Measurements from ENCODE around the gene NKAPD1.
"Not testable (repeated sequence)": the region's sequence is repeated elsewhere in the genome, so short reads cannot be mapped to it uniquely, and the experiment has no call there.

Gene NKAPD1

DNA sequence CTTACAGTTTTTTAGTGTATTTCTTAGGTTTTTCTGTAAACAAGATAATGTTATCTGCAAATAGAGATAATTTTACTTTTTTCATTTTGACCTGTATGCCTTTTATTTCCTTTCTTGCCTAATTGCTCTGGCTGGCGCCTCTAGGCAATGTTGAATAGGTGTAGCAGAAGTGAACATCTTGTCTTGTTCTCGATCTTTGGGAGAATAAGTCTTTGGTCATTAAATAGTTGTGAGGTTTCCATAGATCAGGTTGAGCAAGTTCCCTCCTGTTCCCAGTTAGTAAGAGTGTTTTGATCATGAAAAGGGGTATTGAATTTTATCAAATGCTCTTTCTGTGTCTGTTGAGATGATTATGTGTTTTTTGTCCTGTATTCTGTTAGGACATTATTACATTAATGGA lies 24.3 kb upstream of the NKAPD1 start:
- H3K36me3 Mint-ChIP-seq, result peaks cover 44 to 66% of the 10 kb centered on the region in 2 donors
- H3K27me3 Mint-ChIP-seq, result no peaks in the 10 kb centered on the region
- no peak overlapping the region for H3K4me3 Mint-ChIP-seq
- peaks cover 26 to 55% of the 10 kb centered on the region in 2 donors for H3K4me1 Mint-ChIP-seq
- peaks cover 0 to 6% of the 10 kb centered on the region in 2 donors for H3K9me3 Mint-ChIP-seq
- no peak for ATAC-seq (replicated peaks)
- H3K27ac Mint-ChIP-seq, result no peak overlapping the region
- no peak for DNase-seq

DNA sequence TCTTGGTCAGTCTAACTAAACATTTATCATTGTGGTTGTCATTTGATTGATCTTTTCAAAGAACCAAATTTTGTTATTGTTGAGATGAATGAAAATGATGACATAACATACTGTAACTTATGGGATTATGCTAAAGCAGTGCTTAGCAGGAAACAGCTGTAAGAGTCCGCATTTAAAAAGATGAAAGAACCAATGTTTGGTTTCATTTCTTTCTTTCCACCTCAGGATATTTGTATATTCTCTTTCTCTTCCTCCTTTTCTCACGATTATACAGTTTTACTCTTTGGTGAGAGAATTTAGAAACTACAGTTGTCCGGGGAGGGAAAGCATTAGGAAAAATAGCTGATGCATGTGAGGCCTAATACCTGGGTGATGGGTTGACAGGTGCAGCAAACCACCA lies 23.4 kb upstream of the NKAPD1 start:
- peak; percentile 81 to 87 for ATAC-seq (replicated peaks)
- no peak for DNase-seq
- H3K27ac Mint-ChIP-seq, result peak overlapping the region; percentile 72
- H3K4me1 Mint-ChIP-seq, result peaks cover 26 to 55% of the 10 kb centered on the region in 2 donors
- H3K4me3 Mint-ChIP-seq, result peak overlapping the region in 1 of 2 donors; percentile 11
- no peaks in the 10 kb centered on the region for H3K27me3 Mint-ChIP-seq
- H3K9me3 Mint-ChIP-seq, result peaks cover 0 to 6% of the 10 kb centered on the region in 2 donors
- H3K36me3 Mint-ChIP-seq, result peaks cover 45 to 72% of the 10 kb centered on the region in 2 donors

DNA sequence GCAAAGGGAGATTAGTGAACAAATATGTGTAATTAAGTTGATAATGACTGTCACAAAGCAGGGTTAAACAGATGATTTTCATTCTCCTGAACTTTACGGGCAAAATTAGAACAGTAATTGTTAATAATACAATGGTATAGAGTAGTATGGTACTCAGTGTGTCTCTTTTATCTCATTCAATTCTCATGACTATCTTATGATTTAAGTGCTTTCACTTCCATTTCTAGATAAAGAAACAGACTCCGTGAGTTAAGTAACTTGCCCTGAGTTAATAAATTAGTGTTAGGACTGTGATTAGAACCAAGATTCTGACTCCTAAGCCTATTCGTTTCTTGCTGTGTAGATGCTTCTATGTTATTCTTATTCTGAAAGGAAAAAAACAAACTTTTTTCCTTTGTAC lies 22.3 kb upstream of the NKAPD1 start:
- H3K36me3 Mint-ChIP-seq, result peaks cover 43 to 71% of the 10 kb centered on the region in 2 donors
- peak overlapping the region; percentile 69 for H3K27ac Mint-ChIP-seq
- H3K9me3 Mint-ChIP-seq, result peaks cover 0 to 3% of the 10 kb centered on the region in 2 donors
- DNase-seq (no peak), ATAC-seq (replicated peaks) (no peak)
- H3K4me3 Mint-ChIP-seq, result no peak overlapping the region
- H3K4me1 Mint-ChIP-seq, result peaks cover 26 to 55% of the 10 kb centered on the region in 2 donors
- no peaks in the 10 kb centered on the region for H3K27me3 Mint-ChIP-seq

DNA sequence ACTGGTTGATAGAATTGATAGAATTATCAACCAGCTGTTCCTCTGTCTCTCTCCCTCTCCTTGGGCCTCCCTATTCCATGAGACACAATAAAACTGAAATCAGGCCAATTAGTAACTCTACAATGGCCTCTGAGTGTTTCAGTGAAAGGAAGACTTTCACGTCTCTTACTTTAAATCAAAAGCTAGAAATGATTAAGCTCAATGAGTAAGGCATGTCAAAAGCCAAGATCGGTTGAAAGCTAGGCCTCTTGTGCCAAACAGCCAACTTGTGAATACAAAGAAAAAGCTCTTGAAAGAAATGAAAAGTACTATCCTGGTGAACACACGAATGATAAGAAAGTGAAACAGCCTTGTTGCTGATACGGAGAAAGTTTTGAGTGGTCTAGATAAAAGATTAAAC lies 16.9 kb upstream of the NKAPD1 start:
- Mint-ChIP-seq H3K4me3 (no peak overlapping the region), H3K27ac (peak overlapping the region; percentile 17), H3K4me1 (peaks cover under 1 to 4% of the 10 kb centered on the region in 2 donors), H3K27me3 (no peaks in the 10 kb centered on the region), H3K9me3 (no peaks in the 10 kb centered on the region), H3K36me3 (peaks cover 32 to 57% of the 10 kb centered on the region in 2 donors)
- DNase-seq (no peak), ATAC-seq (replicated peaks) (no peak)

DNA sequence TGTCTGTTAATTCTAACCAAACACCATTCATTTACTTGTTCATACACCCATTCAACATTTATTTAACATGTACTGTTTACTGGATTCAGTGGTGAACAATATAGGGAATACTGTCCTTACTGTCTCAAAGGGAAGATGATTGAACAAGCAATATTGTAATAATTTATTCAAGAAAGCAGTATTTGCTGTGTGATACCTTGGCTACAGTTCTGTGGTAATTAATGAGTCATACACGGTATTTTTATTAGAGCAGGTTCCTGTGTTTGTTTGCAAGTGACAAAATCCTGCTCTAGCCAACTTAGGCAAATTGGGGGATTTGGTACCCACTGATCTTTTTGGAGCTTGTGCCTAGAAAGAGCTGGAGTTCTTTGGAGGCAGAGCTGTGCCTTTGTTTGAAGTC lies 16.0 kb upstream of the NKAPD1 start:
- no peak for DNase-seq
- peaks cover 32 to 53% of the 10 kb centered on the region in 2 donors for H3K36me3 Mint-ChIP-seq
- no peak overlapping the region for H3K4me3 Mint-ChIP-seq
- H3K27me3 Mint-ChIP-seq, result no peaks in the 10 kb centered on the region
- no peaks in the 10 kb centered on the region for H3K4me1 Mint-ChIP-seq
- H3K9me3 Mint-ChIP-seq, result no peaks in the 10 kb centered on the region
- ATAC-seq (replicated peaks), result no peak
- H3K27ac Mint-ChIP-seq, result no peak overlapping the region

DNA sequence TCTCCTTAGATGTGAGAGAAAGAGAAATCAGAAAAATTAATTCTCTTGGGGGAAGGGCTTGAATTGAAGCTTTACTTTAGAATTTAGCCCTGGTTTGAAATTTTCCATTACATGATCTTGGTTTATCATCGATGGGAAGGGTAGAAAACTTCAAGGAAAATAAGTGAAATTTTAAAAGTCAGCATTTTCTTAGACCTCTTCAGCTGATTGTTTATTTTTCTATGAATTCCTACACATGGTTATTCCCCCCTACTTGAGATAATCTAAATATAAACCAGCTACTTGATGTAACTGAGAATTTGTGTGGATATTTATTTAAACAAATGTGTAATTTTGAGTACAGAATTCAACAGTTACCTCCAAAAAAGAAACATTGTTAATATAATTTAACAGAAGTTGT lies 11.2 kb upstream of the NKAPD1 start:
- Mint-ChIP-seq H3K36me3 (peaks cover 23 to 35% of the 10 kb centered on the region in 2 donors), H3K4me3 (no peak overlapping the region), H3K9me3 (no peaks in the 10 kb centered on the region), H3K4me1 (no peaks in the 10 kb centered on the region), H3K27me3 (peaks cover 0 to under 1% of the 10 kb centered on the region in 2 donors), H3K27ac (no peak overlapping the region)
- no peak for ATAC-seq (replicated peaks)
- no peak for DNase-seq

DNA sequence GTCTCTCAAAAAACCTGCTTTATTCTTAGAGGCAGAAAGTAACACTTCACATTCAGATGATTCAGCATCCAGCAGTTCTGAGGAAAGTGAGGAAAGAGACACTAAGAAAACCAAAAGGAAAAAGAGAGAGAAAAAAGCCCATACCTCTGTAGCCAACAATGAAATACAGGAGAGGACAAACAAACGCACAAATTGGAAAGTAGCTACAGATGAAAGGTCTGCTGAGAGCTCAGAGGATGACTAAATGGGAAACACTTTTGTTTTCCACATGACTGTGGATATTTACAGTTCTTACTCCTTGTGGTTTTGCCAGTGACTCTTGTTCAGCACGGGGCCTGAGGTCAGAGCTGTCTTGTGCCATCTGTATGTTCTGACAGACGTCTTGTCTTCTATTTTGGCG lies 8.6 kb downstream of the NKAPD1 start:
- no peak overlapping the region for H3K27ac Mint-ChIP-seq
- peaks cover 19 to 36% of the 10 kb centered on the region in 2 donors for H3K4me1 Mint-ChIP-seq

DNA sequence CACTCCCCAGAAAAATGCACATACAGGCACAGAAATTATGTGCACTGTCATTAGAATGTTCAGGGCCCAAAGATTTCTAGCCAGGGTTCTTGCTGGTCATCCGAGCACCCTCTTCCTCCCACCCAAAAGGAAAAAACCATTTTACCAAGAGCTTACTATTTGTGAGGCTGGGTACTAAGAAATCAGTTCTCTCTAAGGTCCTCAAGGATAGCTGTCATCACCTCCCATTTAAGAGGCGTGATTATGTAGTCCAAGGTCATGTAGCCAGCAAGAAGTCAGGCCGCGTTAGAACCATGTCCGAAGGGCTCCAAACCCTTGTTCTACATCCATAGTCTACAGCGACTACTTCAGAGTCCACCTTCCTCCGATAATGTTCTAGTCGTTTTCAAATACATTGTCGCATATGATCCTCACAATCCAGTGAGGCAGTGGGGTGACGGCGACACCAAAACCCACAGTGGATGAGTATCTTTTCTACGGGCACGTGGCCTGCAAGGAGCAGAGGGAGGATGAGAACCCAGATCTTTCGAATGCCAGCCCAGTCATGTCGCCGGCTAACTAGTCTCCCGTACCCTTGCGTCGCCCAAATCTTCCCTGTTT lies 11.8 kb downstream of the NKAPD1 start:
- DNase-seq (no peak), ATAC-seq (replicated peaks) (peak; percentile 58 to 65)
- Mint-ChIP-seq H3K27ac (peak overlapping the region; percentile 99), H3K9me3 (no peaks in the 10 kb centered on the region), H3K4me1 (peaks cover 33 to 56% of the 10 kb centered on the region in 2 donors), H3K36me3 (peaks cover 44 to 67% of the 10 kb centered on the region in 2 donors), H3K27me3 (no peaks in the 10 kb centered on the region), H3K4me3 (peak overlapping the region; percentile 93 to 100)

More for the DNA sequence above, 8.6 kb downstream of the NKAPD1 start:
- Mint-ChIP-seq H3K4me3 (no peak overlapping the region), H3K9me3 (no peaks in the 10 kb centered on the region), H3K27me3 (no peaks in the 10 kb centered on the region), H3K36me3 (peaks cover 36 to 64% of the 10 kb centered on the region in 2 donors)
- ATAC-seq (replicated peaks), result no peak
- DNase-seq, result no peak

DNA sequence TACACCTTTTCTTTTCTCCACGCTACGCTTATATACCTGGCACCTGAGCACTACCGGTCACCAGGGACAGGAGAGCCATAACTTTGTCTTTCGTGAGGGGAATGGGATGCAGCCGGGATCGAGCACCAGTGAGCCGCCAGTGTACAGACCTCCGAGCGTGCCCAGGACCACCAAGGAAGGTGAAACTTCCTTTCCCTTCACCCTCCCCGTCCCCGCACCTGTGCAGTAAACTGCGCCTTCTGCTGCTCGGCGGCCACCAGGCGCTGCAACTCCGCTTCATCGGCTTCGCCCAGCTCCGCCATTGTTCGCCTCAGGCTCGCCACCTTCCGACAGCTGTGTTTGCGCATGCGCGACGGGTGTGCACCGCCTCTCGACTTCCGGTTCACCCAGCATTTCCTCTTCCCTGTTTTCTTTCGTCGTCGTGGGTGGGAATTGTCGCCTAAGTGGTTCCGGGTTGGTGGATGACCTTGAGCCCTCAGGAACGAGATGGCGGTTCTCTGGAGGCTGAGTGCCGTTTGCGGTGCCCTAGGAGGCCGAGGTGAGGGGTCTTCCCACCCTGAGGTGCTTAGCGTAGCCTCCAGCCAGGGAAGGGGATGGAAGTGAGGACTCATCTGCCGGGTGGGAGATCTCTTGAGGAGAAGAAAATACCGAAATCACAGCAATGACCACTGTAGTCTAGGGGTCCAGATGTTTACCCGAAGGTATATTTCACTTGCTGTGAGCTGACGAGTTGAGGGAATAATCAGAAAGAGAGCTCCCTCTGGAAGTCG lies 12.5 kb downstream of the NKAPD1 start, which contains the start of the genes SDHD and TIMM8B:
TSS of gene SDHD (plus strand) at position 452 of the 770 bp plus-strand sequence. CDS start at position 487, 35 bp downstream.
TSS of gene TIMM8B (minus strand) at position 335 of the 770 bp plus-strand sequence. CDS start at position 302, 33 bp downstream.
- peaks cover 50 to 72% of the 10 kb centered on the region in 2 donors for H3K36me3 Mint-ChIP-seq
- DNase-seq, result peak; percentile 94
- H3K4me1 Mint-ChIP-seq, result peaks cover 33 to 56% of the 10 kb centered on the region in 2 donors
- H3K9me3 Mint-ChIP-seq, result no peaks in the 10 kb centered on the region
- H3K4me3 Mint-ChIP-seq, result peak within 1 kb of the TSS; percentile 93 to 100
- no peaks in the 10 kb centered on the region for H3K27me3 Mint-ChIP-seq
- peak within 1 kb of the TSS; percentile 99 for H3K27ac Mint-ChIP-seq
- ATAC-seq (replicated peaks), result peak; percentile 95

DNA sequence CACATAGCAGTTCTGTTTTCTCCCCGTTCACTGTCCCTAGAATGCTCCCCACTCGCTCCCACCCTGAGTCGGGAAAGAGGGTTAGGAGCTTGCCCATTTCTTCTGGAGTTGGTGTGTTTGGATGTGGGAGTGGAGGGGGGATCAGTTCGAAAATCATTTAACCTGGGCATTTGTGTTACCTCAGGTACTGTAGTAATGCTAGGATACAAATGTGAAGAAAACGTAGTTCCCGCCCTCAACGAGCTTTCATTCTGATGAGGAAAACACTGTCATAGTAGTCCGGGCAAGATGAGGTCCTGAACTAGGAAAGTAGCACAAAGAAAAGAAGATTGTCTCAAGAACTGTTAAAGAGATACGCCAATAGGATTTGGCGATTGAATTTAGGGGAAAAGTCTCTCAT lies 13.1 kb downstream of the NKAPD1 start:
- H3K27me3 Mint-ChIP-seq, result no peaks in the 10 kb centered on the region
- no peak for DNase-seq
- no peaks in the 10 kb centered on the region for H3K9me3 Mint-ChIP-seq
- H3K4me3 Mint-ChIP-seq, result peak overlapping the region; percentile 93 to 100
- peaks cover 51 to 74% of the 10 kb centered on the region in 2 donors for H3K36me3 Mint-ChIP-seq
- H3K27ac Mint-ChIP-seq, result peak overlapping the region; percentile 99
- no peak for ATAC-seq (replicated peaks)
- peaks cover 33 to 54% of the 10 kb centered on the region in 2 donors for H3K4me1 Mint-ChIP-seq

DNA sequence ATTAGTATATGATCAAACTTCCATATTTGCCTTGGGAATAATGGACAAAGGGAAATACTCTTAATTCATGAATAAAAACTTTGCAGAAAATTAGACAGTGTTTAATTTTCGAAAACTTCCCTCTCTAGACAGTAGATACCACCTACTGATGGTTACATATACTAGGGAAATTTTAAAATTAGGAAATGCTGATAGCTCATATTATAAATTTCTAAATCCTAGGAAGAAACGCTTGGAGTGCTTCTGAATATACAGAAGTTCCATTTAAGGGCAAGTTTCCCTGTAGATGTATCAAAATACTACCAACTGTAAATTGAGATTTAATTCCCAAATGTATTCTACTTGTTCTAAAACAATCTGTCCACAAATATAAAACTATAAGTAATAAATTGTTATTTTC lies 21.2 kb downstream of the NKAPD1 start:
- not testable (repeated sequence) for DNase-seq; ATAC-seq (replicated peaks); H3K27ac Mint-ChIP-seq; H3K4me1 Mint-ChIP-seq; H3K4me3 Mint-ChIP-seq; H3K9me3 Mint-ChIP-seq; H3K27me3 Mint-ChIP-seq
- H3K36me3 Mint-ChIP-seq, result peaks cover 39 to 55% of the 10 kb centered on the region in 2 donors

DNA sequence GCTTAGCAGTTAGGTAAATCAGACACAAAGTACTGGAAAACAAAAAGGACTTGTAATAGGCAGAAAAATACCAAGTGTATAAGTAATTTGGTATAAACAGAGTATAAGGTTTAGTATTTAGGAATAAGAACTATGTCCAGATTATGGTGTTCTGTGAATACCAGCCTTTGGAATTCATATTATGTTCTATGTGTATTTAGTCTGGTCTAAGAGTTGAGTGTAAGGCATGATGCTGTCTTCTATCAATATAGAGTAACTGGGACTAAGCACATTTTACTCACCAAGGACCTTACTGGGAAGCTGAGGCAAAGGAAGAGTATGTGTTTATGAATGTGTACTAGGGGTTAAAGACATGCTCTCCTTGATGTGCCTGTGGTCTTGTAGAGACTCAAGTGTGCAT lies 22.1 kb downstream of the NKAPD1 start:
- H3K36me3 Mint-ChIP-seq, result peaks cover 33 to 51% of the 10 kb centered on the region in 2 donors
- peaks cover 4 to 16% of the 10 kb centered on the region in 2 donors for H3K4me1 Mint-ChIP-seq
- ATAC-seq (replicated peaks), result no peak
- no peak overlapping the region for H3K4me3 Mint-ChIP-seq
- DNase-seq, result no peak
- no peak overlapping the region for H3K27ac Mint-ChIP-seq
- H3K9me3 Mint-ChIP-seq, result no peaks in the 10 kb centered on the region
- no peaks in the 10 kb centered on the region for H3K27me3 Mint-ChIP-seq

DNA sequence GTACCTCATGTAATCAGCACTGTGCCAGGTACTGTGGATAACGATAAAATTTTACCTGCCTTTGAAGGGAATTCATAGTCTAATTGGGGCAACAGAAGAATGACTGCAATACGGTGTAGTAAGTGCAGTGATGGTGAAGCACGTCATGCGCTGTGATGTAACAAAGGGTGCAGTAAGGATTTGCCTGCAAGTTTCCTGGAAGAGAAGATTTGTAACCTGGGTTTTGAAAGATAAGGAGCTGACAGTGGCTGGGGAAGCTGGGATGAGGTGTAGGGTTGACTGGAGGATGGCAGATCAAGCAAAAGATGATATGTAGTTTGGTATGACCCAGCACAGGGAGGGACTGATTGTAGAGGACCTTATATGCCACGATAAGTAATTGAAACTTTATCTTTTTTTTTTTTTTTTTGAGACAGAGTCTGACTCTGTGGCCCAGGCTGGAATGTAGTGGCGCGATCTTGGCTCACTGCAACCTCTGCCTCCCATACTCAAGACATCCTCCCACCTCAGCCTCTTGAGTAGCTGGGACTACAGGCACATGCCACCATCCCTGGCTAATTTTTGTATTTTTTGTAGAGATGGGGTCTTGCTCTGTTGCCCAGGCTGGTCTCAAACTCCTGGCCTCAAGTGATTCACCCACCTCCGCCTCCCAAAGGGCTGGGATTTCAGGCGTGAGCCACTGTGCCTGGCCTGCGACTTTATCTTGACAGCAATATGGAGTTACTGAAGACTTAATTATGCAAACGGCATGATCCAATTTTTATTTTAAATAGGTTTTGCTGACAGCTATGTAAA lies 23.8 kb downstream of the NKAPD1 start:
- no peaks in the 10 kb centered on the region for H3K27me3 Mint-ChIP-seq
- ATAC-seq (replicated peaks) (no peak), DNase-seq (no peak)
- no peak overlapping the region for H3K4me3 Mint-ChIP-seq
- no peak overlapping the region for H3K27ac Mint-ChIP-seq
- peaks cover 22 to 35% of the 10 kb centered on the region in 2 donors for H3K36me3 Mint-ChIP-seq
- H3K9me3 Mint-ChIP-seq, result no peaks in the 10 kb centered on the region
- peaks cover 4 to 16% of the 10 kb centered on the region in 2 donors for H3K4me1 Mint-ChIP-seq

DNA sequence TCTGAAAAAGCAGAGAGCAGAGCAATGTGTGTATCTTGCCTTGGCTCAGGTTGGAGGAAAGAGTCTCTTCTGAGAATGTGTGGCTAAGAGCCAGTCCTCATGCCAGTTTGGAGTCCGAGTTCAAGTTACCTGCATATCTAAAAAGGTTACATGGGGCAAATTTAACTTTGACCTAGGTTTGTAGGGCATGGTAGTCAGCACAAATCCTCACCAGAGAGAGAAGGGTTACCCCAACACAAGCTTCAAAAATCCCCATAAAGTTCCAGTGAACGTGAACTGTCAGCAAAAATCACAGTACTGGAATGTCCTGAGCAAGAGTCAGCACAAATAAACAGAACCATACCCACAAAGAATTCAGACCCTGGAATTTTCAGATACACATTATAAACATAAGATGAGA lies 26.4 kb downstream of the NKAPD1 start:
- ATAC-seq (replicated peaks) (peak; percentile 61 to 68), DNase-seq (no peak)
- Mint-ChIP-seq H3K36me3 (peaks cover 20 to 31% of the 10 kb centered on the region in 2 donors), H3K4me1 (peaks cover 10 to 22% of the 10 kb centered on the region in 2 donors), H3K4me3 (no peak overlapping the region), H3K27me3 (no peaks in the 10 kb centered on the region), H3K9me3 (no peaks in the 10 kb centered on the region), H3K27ac (peak overlapping the region; percentile 78)

Data from stimulated activated naive B cell treated with anti-CD40 and anti-IgM and Interleukin-4, amounts not matched to agents 10 μg/mL and 1 μg/mL and 100 μg/mL, for 72 hours (primary cell).